GM19452 (cell line): ENCODE results near the gene S100A3.
"Not testable (repeated sequence)": the region's sequence is repeated elsewhere in the genome, so short reads cannot be mapped to it uniquely, and the experiment has no call there.

Source experiments
- ATAC-seq: cut with Tn5 transposase; IDR thresholded peaks from one replicate; pipeline ENCODE4 v1.9.1; 2021; ENCODE audit not compliant: unreplicated experiment

The S100A3 gene

DNA sequence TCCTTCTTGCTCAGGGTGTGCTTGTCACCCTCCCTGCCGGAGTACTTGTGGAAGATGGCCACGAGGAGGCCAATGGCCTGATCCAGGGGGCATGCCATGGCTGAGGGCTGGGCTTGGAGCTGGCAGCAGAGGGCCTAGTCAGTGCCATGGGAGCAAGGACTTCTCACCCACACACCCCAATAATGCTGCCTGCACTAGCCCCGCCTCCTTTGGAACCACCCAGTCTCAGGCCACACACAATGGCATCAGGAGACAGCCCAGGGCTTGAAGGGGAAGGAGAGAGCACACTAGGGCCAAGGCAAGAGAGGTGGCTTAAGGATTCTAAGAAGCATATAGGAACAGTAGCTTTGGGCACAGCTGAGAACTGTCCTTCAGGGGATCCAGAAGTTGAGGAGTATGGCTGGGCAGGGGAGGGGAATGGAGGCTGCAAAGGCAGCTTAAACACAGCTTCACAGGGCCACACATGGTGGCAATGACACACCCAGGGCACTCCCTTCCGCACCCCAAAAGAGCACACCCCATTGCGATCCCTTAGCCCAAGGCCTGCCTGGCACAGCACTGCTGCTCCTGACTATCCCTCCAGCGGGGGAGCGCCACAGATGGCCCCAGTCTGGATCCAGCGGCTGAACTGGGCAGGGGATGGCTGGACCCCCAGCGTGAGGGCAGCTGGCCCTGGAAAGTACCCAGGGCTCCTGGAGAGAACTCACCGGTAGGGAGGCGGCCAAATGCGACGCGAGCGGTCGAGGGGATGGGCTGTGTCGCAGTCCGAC lies 13.6 kb downstream of the S100A3 start, which contains the start of gene S100A6:
Gene S100A6 (minus strand): TSS at position 750 of the 770 bp plus-strand sequence. CDS start 652 bp downstream, at position 98.
- no peak for ATAC-seq

GRCh38 chr1:153534925-153535241 lies 14.2 kb downstream of the S100A3 start:
- ATAC-seq: no peak

DNA sequence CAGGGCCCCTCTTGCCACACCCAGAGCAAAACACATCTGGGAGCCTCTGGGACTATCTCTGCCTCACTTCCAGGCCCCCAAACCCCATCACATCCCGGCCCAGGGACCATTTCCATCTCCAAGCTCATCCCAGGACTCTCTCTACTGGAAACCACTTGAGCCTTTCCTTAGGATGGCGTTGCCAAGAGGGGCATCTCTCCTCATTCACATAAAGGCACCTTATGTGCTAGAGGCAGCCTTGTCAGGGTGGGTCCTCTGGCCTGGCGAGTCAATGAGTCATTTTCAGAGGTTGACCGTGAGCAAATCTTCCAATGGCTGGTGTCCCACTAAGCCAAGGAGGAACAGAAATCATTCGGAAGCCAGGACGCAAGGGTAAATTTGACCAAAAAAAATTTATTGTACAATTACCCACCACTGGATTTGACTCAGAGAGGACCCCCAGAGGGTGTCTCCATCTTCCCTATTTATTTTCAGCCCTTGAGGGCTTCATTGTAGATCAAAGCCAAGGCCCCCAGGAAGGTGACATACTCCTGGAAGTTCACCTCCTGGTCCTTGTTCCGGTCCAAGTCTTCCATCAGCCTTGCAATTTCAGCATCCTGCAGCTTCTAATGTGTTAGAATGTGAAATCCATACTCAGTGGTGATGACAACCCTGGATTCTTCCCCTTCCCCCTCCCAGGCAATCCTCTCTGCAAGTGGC lies 14.7 kb downstream of the S100A3 start:
- ATAC-seq: no peak

- no peak for ATAC-seq
Measured at GRCh38 chr1:153533689-153534201, 15.3 kb downstream of the S100A3 start.

- no peak for ATAC-seq
Measured at GRCh38 chr1:153532769-153533599, 16.1 kb downstream of the S100A3 start.

- ATAC-seq: no peak
Measured at GRCh38 chr1:153532181-153532580, 16.9 kb downstream of the S100A3 start.

DNA sequence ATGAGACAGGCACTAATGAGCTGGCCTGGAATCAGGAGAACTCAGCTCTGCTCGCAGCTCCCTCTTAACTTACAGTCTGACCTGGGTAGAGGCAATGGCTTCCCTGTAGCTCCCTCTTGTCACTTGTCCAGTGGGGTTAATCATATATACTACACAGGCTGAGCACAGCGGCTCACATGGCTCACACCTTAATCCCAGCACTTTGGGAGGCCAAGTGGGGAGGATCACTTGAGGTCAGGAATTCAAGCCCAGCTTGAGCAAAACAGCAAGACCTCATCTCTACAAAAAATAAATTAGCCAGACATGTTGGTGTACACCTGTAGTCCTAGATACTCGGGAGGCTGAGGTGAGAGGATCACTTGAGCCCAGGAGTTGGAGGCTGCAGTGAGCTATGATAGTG lies 17.4 kb downstream of the S100A3 start:
- no peak for ATAC-seq

- no peak for ATAC-seq
Measured at GRCh38 chr1:153527683-153528040, 21.4 kb downstream of the S100A3 start.

DNA sequence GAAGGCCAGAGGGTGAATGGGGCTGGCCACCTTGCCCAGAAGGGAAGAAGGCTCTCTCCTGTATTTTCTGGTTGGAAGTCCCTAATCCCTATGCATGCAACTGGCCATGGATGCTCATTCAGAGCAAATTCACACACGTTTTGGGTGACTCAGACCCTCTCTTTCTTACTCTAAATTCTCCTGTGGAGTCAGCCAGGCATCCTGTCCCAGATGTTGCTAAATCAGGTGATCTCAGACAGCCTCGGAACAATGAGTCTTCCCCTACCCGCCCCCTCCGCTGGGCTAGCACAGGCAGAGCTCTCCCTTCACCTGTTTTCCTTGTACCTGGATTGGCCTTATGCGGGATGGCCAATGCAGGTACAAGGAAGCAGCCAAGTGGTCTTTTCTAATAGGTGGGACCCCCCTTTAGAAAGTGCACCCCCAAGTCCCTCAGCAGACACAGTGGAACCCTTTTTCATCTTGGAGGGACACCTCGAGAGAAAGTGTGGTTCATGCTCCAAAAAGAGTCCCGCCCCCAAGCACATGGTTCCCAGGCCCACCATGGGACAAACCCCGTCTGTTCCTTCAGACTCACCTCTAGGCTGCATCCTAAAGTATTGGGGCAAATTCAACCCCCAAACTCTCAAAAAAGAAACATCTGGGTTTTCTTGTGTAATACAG lies 21.9 kb downstream of the S100A3 start:
- no peak for ATAC-seq

GRCh38 chr1:153526132-153526543 lies 22.9 kb downstream of the S100A3 start:
- ATAC-seq: no peak

DNA sequence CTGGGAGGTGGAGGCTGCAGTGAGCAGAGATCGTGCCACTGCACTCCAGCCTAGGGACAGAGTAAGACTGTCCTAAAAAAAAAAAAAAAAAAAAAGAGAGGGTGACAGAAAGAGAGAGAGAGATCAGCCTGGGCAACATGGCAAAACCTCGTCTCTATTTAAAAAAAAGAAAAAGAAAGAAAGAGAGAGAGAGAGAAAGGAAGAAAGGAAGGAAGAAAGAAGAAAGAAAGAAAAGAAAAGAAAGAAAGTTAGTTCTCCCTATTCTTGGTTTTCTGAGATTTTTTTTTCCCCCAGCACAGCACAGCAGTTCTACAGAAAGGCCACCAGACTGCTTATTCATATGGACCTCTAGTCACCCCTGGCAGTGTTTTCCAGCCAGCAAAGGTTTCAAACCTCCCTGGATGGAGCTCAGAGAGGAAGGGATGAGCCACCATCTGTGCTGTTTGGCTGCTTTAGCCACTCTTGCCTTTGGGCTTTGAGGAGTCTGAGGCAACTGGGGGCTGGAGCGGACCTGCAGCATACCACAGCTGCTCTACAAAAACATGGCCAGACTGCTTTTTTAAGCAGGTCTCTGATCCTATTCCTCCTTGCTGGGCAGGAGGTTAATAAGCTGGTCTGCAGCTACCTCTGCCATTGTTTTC lies 23.9 kb downstream of the S100A3 start:
- ATAC-seq: no peak

DNA sequence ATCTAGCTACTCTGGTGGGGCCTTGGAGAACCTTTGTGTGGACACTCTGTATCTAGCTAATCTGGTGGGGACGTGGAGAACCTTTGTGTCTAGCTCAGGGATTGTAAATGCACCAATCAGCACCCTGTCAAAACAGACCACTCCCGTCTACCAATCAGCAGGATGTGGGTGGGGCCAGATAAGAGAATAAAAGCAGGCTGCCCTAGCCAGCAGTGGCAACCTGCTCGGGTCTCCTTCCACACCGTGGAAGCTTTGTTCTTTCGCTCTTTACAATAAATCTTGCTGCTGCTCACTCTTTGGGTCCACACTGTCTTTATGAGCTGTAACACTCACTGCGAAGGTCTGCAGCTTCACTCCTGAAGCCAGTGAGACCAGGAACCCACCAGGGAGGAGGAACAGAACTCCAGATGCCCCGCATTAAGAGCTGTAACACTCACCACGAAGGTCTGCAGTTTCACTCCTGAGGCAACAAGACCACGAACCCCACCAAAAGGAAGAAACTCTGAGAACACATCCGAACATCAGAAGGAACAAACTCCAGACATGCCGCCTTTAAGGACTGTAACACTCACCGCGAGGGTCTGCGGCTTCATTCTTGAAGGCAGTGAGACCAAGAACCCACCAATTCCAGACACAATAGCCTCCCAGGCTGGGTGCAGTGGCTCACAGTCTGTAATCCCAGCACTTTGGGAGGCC lies 26.6 kb downstream of the S100A3 start:
- not testable (repeated sequence) for ATAC-seq

GRCh38 chr1:153521808-153522207 lies 27.2 kb downstream of the S100A3 start:
- not testable (repeated sequence) for ATAC-seq

GRCh38 chr1:153520818-153521476 lies 28.1 kb downstream of the S100A3 start:
- no peak for ATAC-seq

DNA sequence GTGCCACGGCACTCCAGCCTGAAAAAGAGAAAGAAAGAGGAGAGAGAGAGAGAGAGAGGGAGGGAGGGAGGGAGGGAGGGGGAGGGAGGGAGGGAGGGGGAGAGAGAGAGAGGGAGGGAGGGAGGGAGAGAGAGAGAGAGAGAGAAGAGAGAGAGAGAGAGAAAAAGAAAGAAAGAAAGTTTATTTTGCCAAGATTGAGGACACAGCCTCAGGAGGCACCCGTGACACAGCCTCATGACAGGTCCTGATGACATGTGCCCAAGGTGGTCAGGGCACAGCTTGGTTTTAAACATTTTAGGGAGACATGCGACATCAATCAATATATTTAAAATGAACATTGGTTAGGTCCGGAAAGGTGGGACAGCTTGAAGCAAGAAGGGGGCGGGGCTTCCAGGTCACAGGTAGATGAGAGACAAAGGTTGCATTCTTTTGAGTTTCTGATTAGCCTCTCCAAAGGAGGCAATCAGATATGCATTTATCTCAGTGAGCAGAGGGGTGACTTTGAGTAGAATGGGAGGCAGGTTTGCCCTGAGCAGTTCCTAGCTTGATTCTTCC lies 28.8 kb downstream of the S100A3 start:
- not testable (repeated sequence) for ATAC-seq

GRCh38 chr1:153519242-153519641 lies 29.8 kb downstream of the S100A3 start:
- ATAC-seq: no peak

GRCh38 chr1:153515504-153516394 lies 33.3 kb downstream of the S100A3 start:
- no peak for ATAC-seq

GRCh38 chr1:153513666-153514065 lies 35.4 kb downstream of the S100A3 start:
- ATAC-seq: no peak
